Stimulated activated CD8-positive, alpha-beta memory T cell treated with anti-CD3 and anti-CD28 coated beads, Interleukin-15, amount 100 ng/mL, for 1 hour (primary cell): ENCODE results near the gene UCP2.
A peak's percentile ranks its signal among the peaks of the same experiment; 100 is the strongest.

Experiments
- DNase-seq: peaks from one replicate; pipeline ENCODE4 v3.0.0-alpha.2; 2020; ENCODE audit warnings: low read depth

Gene UCP2

DNA sequence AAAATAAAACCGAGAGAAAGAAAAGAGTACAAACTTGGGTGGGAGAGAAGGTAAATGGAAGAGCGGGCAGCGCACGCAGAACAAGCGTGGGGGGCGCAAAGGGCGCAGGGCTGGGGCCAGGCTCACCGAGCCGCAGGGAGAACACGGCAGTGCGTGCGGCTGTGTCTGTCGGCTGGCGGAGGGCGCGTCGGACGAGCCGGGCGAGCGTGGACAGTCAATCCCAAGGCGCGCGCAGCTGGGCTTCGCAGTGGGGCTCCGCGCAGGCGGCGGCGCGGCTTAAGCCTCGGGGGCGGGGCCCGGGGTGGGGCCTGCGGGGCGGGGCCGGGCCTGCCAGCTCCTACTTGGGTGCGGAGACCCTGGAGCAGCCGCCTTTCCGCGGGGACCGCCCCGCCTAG, at the start of gene UCP2:
Gene UCP2 (minus strand): TSS at position 249 of the 395 bp plus-strand sequence. CDS start 4,465 bp downstream, outside the sequence.
- peak; percentile 60 for DNase-seq

- DNase-seq = no peak
Observed at GRCh38 chr11:74030723-74031676, 48.4 kb upstream of the UCP2 start.

- no peak for DNase-seq
Observed at GRCh38 chr11:74025467-74026166, 43.0 kb upstream of the UCP2 start.

DNA sequence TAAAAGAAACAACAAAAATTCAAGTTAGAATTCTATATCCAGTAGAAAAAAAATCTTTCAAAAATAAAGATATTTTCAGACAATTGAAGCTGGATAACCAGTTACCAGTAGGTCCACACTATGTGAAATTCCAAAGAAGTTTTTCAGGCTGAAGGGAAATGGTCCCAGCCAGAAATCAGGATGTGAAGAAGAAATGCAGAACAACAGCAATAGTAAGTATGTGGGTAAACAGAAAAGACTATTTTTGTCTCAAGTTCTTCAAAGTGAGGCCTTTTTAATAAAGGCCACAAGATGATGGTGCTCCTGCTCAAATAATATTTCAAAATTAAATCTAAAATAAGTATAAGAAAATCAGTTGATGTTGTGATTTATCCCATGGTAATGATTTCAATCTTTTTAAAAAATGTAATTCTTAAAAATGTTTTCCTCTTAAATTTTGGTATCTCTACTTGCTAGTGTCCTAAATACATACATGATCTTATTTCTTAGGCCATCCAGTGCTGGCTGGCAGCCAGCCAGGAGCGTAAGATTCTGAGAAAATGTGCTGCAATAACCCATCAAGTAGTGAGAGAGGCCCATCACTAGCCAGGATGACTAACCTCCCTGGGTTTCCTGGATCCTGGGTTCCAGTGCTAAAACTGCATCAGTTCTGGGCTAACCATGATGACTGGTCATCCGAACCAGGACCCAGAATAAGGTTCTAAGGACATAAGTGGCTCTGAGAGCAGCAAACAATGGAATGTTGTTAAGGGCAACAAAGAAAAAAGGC, 41.8 kb upstream of the UCP2 start:
- no peak for DNase-seq

GRCh38 chr11:74023276-74023675, 40.6 kb upstream of the UCP2 start:
- no peak for DNase-seq

DNA sequence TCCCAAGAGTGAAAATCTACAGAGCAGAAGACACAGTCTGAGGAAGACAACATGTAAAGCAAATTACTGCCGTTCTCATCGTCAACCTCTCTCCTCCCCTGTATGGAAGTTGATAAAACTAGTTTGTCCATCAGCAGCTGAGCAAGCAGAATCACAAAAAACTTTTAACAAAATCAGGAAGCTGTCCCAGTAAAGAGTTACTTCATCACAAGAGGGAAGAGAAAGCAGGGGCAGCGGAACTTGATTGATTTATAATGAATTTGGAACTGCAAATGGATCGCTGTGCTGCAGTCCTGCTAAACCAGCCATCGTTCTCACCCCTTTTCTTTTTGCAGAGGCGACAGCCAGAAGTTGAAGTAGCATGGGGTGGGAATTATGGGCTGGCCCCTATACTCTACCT, 39.9 kb upstream of the UCP2 start:
- DNase-seq = no peak

- no peak for DNase-seq
Observed at GRCh38 chr11:74021998-74022397, 39.4 kb upstream of the UCP2 start.

DNA sequence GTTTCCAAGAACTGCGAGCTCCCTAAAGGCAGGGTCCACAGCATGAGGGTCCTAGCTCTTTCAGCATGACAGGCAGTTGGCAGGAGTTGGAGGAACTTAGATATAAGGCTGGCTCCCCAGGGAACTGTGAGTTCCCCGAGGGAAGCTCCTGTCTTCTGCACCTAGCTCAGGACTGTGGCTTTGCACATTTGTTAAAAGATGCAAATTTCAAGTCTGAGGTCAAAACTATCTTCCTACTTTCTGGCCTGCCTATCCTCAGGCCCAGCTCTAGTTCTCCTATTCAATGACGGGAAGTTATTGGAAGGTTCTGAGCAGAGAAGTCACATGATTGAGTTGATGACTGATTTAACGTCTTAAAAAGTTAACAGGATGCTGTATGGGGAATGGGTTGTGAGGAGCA, 37.9 kb upstream of the UCP2 start:
- no peak for DNase-seq

- DNase-seq = no peak
Observed at GRCh38 chr11:74019860-74020259, 37.2 kb upstream of the UCP2 start.

DNA sequence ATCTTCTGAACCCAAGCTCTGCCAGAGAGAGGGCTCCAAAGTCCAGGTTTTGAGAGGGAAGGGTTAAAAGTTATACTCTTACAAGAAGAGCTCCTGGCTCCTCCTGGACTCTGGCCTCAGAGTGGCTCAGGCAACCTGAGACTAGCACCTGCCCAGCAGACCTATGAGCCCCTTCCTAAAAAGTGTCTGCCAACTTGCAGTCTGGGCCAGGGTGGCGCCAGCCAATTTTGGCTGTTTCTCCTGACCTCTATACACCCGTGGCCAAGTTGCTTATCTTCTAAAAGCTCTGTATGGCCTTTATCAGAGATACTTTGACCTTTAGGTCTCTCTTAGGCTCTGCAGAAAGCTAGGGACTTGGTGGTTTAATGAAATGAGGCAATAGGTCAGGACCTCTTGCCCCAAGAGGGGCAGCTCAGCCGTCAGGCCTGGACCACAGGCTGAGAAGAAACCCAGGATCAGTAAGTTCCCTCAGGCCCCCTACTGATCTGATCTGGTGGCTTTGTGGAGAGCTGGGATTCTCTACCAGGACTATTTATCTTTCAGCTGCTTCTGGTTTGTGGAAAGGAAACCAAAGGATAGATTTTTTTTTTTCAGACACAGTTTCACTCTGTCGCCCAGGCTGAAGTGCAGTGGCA, 36.6 kb upstream of the UCP2 start:
- DNase-seq = no peak

- DNase-seq = no peak
Observed at GRCh38 chr11:74018331-74019005, 35.8 kb upstream of the UCP2 start.

GRCh38 chr11:74017631-74018030, 35.0 kb upstream of the UCP2 start:
- DNase-seq = no peak

DNA sequence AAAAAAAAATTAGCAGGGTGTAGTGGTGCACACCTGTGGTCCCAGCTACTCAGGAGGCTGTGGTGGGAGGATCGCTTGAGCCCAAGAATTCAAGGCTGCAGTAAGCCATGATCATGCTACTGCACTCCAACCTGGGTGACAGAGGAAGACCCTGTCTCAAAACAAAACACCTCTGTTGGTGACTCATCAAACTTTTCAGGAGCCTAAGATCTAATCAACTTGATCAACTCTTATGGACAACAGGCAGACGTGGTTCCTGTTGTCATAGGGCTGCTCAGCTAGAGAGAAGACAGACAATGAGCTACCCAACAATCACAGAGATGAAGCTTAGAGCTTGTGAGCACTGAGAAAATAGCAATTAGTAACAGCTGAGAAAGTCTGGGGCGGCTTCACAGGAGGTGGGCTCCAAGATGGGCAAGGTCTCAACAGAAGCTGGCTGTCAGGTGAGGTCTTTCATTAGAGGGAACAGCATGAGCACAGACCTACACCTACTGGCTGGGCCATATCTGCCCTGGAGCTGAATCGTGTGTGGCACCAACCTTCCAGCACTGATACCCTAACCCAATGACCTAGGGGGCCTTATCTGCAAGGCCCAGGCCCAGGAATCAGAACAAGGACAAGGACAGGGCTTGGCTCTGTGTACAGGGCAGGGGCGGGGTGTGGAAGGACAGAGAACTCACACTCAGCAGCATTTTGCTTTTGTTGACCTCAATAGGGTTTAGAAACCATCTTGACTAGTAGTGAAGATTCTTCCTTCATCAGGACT, 33.5 kb upstream of the UCP2 start:
- DNase-seq = no peak

- no peak for DNase-seq
Observed at GRCh38 chr11:74014880-74015279, 32.2 kb upstream of the UCP2 start.

GRCh38 chr11:74013141-74013540, 30.5 kb upstream of the UCP2 start:
- no peak for DNase-seq

- DNase-seq = no peak
Observed at GRCh38 chr11:74012074-74012809, 29.6 kb upstream of the UCP2 start.

DNA sequence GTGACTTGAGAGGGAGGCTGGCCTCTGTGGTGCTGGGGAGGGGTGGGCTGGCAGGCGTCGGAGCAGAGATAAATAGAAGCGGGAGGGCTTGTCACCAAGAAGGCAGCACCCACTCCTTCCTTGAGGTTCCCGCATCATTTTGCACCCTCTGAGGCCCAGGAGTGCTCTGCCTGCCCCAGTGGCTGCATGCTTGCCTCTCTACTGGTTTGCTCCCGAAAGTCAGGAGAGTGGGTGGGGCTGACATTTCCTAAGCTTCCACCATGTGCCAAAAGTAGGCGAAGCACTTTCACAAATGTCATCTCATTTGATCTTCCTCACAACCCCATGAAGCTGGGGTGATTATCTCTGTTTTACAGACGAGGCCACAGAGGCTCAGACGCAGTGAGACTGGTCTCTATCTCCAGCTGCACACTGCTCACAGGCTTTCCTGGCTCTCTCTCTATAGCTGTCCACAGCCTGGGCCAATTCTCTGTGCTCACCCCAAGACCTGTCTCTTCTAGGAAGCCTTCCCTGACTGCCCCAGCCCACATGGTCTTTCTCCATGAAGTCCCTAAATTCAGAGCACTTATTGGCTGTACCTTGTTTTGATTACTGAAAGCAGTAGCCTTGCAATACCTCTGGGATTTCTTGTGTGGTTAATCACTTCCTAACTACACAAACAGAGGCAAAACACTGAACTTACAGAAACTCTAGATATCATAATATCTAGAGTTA, 28.9 kb upstream of the UCP2 start:
- DNase-seq = no peak

GRCh38 chr11:74010306-74011300, 28.0 kb upstream of the UCP2 start:
- no peak for DNase-seq
